Panc1 (cell line): ENCODE measurements around the gene ZFHX3. TPM values are rescaled to one million over a fixed set of nuclear protein-coding genes. Genes with fewer than 3 reads are reported as not detected.

Experiments used
- ATAC-seq: fragments of 200-7000 bp; cut with Tn5 transposase; 2 replicates; pipeline ENCODE4 v1.9.1; 2020; ENCODE audit warnings: mild to moderate bottlenecking, moderate library complexity
- BruUV-seq: library from RNA; stranded (reverse); fragments of 400-500 nt; replicated peaks from 2 replicates; lab custom pipeline; 2021; lab: Mats Ljungman, UMichigan
- CTCF ChIA-PET: fragments of 300-600 bp; sonication (Branson Sonifier 250); formaldehyde crosslinking; loops from one replicate; lab custom pipeline; 2022; ENCODE audit warnings: antibody characterized with exemption; lab: Charles Lee
- POLR2A ChIA-PET: fragments of 300-600 bp; sonication (Branson Sonifier 250); formaldehyde crosslinking; loops from one replicate; lab custom pipeline; 2022; ENCODE audit warnings: antibody characterized with exemption; lab: Charles Lee
- DNase-seq: peaks from one replicate; pipeline ENCODE4 v3.0.0-alpha.2; 2010; ENCODE audit warnings: low read depth, low spot score
- H3K27ac ChIP-seq: 2 replicates; pipeline ENCODE4 v1.5.1; 2011; ENCODE audit warnings: mild to moderate bottlenecking, low read length, inconsistent platforms
- H3K27me3 ChIP-seq: fragments of 200-500 bp; sonication (Bioruptor generic); 2 replicates; pipeline ENCODE4 v1.6.0; 2014; ENCODE audit warnings: low read length, inconsistent platforms; ENCODE audit not compliant: control insufficient read depth, insufficient read depth
- H3K36me3 ChIP-seq: fragments of 200-500 bp; sonication (Bioruptor generic); 2 replicates; pipeline ENCODE4 v1.5.1; 2014; ENCODE audit warnings: inconsistent platforms, mild to moderate bottlenecking, low read length, moderate library complexity; ENCODE audit not compliant: control insufficient read depth, insufficient read depth
- H3K4me1 ChIP-seq: 2 replicates; pipeline ENCODE4 v1.5.1; 2011; ENCODE audit warnings: inconsistent platforms, mild to moderate bottlenecking, low read length, moderate library complexity; ENCODE audit not compliant: control insufficient read depth, insufficient read depth
- H3K4me3 ChIP-seq, 2 experiments: 2 replicates each; pipeline ENCODE4 v1.5.1; 2011 to 2012; ENCODE audit warnings: low read depth in 2 of 2, low read length in 2 of 2, mild to moderate bottlenecking in 2 of 2, inconsistent platforms in 1 of 2, moderate library complexity in 1 of 2
- H3K9me3 ChIP-seq: fragments of 200-500 bp; sonication (Bioruptor generic); 2 replicates; pipeline ENCODE4 v1.5.1; 2014; ENCODE audit warnings: low read depth, mild to moderate bottlenecking, inconsistent platforms, low read length, moderate library complexity; ENCODE audit not compliant: control insufficient read depth, insufficient read depth
- POLR2AphosphoS5 ChIP-seq: IDR thresholded peaks from 2 replicates; pipeline ENCODE4 v1.6.1; 2012; ENCODE audit warnings: mild to moderate bottlenecking, low read depth, low read length, moderate library complexity
- REST ChIP-seq, 2 experiments: IDR thresholded peaks; 2 replicates each; pipeline ENCODE4 v1.6.1; 2011 to 2012; ENCODE audit warnings: low read depth in 2 of 2, control low read depth in 1 of 2, low read length in 1 of 2, mild to moderate bottlenecking in 1 of 2, moderate library complexity in 1 of 2; ENCODE audit not compliant: insufficient read depth in 1 of 2
- SIN3A ChIP-seq: IDR thresholded peaks from 2 replicates; pipeline ENCODE4 v1.6.1; 2012; ENCODE audit warnings: low read depth, mild to moderate bottlenecking, low read length, moderate library complexity, borderline replicate concordance; ENCODE audit not compliant: insufficient read depth
- TCF7L2 ChIP-seq: IDR thresholded peaks from 2 replicates; pipeline ENCODE4 v1.6.1; 2011; ENCODE audit warnings: mild to moderate bottlenecking, low read depth, low read length, inconsistent platforms
- in situ Hi-C: cut with HindIII; loops from 2 replicates; pipeline ENCODE4 v1.10.0; 2016; ENCODE audit warnings: low sequenced_read_pairs, low pct_unique_long_range_greater_than_20kb
- intact Hi-C: fragments of 100-400 bp; cut with micrococcal nuclease; formaldehyde crosslinking; loops from one replicate; pipeline ENCODE4 v1.10.0; 2022; ENCODE audit not compliant: unreplicated experiment
- total RNA-seq: library from RNA; stranded (reverse); gene quantifications from one replicate; pipeline ENCODE4 v1.2.1, GENCODE V29; 2021; ENCODE audit not compliant: unreplicated experiment
- TF ChIP-seq, protein P1 (sequence below): fragments of 450-650 bp; IDR thresholded peaks from 2 replicates; pipeline ENCODE4 v1.5.1; 2017; ENCODE audit warnings: mild to moderate bottlenecking

ZFHX3 gene
- total RNA-seq, 1 experiment from 2014 or later = 7.1 TPM

- Histone ChIP-seq H3K27me3 (no peaks in the 10 kb centered on the region), H3K27ac (no peak overlapping the region), H3K9me3 (no peaks in the 10 kb centered on the region), H3K4me1 (no peaks in the 10 kb centered on the region; the same call in 1 of the 2 replicates), H3K4me3 (no peak overlapping the region), H3K36me3 (no peaks in the 10 kb centered on the region)
- CTCF ChIA-PET = no interaction called here
- in situ Hi-C loops = no loop called here
- POLR2A ChIA-PET = no interaction called here
- BruUV-seq = no TSS peak
- intact Hi-C loops = no loop called here
- TF ChIP-seq, protein P1, sequence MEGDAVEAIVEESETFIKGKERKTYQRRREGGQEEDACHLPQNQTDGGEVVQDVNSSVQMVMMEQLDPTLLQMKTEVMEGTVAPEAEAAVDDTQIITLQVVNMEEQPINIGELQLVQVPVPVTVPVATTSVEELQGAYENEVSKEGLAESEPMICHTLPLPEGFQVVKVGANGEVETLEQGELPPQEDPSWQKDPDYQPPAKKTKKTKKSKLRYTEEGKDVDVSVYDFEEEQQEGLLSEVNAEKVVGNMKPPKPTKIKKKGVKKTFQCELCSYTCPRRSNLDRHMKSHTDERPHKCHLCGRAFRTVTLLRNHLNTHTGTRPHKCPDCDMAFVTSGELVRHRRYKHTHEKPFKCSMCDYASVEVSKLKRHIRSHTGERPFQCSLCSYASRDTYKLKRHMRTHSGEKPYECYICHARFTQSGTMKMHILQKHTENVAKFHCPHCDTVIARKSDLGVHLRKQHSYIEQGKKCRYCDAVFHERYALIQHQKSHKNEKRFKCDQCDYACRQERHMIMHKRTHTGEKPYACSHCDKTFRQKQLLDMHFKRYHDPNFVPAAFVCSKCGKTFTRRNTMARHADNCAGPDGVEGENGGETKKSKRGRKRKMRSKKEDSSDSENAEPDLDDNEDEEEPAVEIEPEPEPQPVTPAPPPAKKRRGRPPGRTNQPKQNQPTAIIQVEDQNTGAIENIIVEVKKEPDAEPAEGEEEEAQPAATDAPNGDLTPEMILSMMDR = no peak
- TF ChIP-seq REST (IDR thresholded peaks at IDR 0.05; ENCODE audit: insufficient read depth in 1 of 2, low read depth in 2 of 2, low read length in 1 of 2) = no peak
- TF ChIP-seq TCF7L2 = no peak
- no peak for TF ChIP-seq SIN3A
- TF ChIP-seq POLR2AphosphoS5 = no peak
- DNase-seq (no peak), ATAC-seq (no peak)
Observed at GRCh38 chr16:72788269-72788809, 259.6 kb downstream of the ZFHX3 start.

DNA sequence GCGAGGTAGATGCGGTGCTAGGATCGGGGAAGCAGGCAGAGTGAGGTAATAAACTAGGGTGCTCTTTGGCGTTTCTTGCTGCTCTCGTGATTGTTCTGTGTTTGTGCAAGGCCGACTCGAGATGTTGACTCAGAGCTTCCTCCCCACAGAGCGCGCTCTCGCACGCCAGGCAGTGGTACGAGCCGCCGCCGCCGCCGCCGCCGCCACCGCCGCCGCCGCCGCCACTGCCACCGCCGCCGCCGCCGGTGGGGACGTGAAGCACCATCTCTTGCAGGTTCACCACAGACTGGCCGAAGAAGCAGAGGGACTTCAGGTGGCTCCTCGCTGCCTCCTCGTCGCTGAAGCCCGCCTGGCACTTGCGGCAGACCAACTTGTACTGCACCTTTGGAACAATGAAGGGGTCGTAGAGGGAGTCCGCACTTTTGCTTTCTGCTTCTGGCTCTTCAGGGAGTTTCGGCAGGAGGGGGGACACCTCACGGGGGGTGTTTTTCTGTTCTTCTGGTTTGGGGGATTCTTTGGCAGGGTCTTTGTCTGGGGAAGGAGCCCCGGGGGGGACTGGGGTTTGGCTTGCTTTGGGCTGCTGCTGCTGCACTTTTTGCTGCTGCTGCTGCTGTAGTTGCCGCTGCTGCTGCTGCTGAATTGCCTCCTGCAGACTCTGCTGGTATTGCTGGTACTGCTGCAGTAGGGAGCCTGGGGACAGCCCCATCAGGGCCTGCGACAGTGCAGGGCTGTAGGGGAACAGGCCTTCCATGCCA lies 260.2 kb downstream of the ZFHX3 start:
- H3K27ac ChIP-seq = no peak overlapping the region
- H3K4me3 ChIP-seq = no peak overlapping the region
- H3K36me3 ChIP-seq = no peaks in the 10 kb centered on the region
- ATAC-seq (no peak), DNase-seq (no peak)
- CTCF ChIA-PET = no interaction called here
- TF ChIP-seq TCF7L2 = no peak
- TF ChIP-seq SIN3A = no peak
- in situ Hi-C loops (no loop called here), intact Hi-C loops (no loop called here)
- H3K27me3 ChIP-seq = no peaks in the 10 kb centered on the region
- POLR2A ChIA-PET = no interaction called here
- no peaks in the 10 kb centered on the region; the same call in 1 of the 2 replicates for H3K4me1 ChIP-seq
- H3K9me3 ChIP-seq = no peaks in the 10 kb centered on the region
- BruUV-seq = no TSS peak

DNA sequence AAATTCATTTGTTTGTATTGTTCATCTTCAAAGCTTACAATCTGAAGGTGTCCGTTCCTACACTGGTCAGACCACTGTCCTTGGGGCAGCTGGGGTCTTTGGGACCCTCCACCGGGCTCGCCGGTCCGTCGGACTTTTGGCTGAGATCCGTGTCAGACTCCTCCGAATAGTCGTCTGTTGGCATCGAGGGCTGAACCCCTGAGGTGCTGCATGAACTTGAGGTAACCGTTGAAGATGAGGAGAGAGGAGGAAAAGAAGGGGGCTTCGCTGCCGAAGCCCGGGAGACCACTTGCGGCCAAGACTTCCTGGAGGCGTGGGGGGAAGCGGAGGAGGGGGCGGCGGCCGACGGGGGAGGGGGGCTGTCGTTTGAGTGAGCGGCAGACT lies 260.8 kb downstream of the ZFHX3 start:
- ATAC-seq = no peak
- intact Hi-C loops (no loop called here), in situ Hi-C loops (no loop called here)
- no peaks in the 10 kb centered on the region for H3K9me3 ChIP-seq
- no peaks in the 10 kb centered on the region for H3K27me3 ChIP-seq
- no peak for DNase-seq
- ChIA-PET CTCF (no interaction called here), POLR2A (no interaction called here)
- H3K4me3 ChIP-seq = no peak overlapping the region
- BruUV-seq = no TSS peak
- no peak for TF ChIP-seq REST (IDR thresholded peaks at IDR 0.05; ENCODE audit: insufficient read depth in 1 of 2, low read depth in 2 of 2, low read length in 1 of 2)
- no peak for TF ChIP-seq SIN3A
- no peak for TF ChIP-seq TCF7L2
- TF ChIP-seq POLR2AphosphoS5 = no peak
- no peaks in the 10 kb centered on the region for H3K36me3 ChIP-seq
- H3K27ac ChIP-seq = no peak overlapping the region
- H3K4me1 ChIP-seq = no peaks in the 10 kb centered on the region; the same call in 1 of the 2 replicates
